Measurements from ENCODE around the gene ZSCAN5A. TPM values are rescaled to one million over a fixed set of nuclear protein-coding genes. Genes with fewer than 3 reads are reported as not detected.

ZSCAN5A gene
- total and polyA plus RNA-seq, 9 of the 15 experiments (the other 6 are each of a cell fraction or from before 2014, with no cell fraction given) = 5.8 to 15.3 (median 11.8) TPM

- no peak for TF ChIP-seq ZNF318 (IDR thresholded peaks at IDR 0.05; ENCODE audit: borderline replicate concordance in 1 of 2, low read depth in 1 of 2)
- TF ChIP-seq ZSCAN29 (IDR thresholded peaks at IDR 0.05) = no peak
- TF ChIP-seq ARHGAP35 (IDR thresholded peaks at IDR 0.05; ENCODE audit: partially characterized antibody) = no peak
- TF ChIP-seq KDM1A (IDR thresholded peaks at IDR 0.05) = peak in 1 of 2 experiments; percentile 21; a peak in 1 of 4 replicates
- TF ChIP-seq CBFA2T2 (conservative IDR thresholded peaks at IDR 0.05) = peak; percentile 53
- no peak for TF ChIP-seq GABPA (tag; conservative IDR thresholded peaks at IDR 0.05; ENCODE audit: low read depth)
- peak; percentile 76 for TF ChIP-seq TEAD4 (IDR thresholded peaks at IDR 0.05; ENCODE audit: low read length)
- no peak for TF ChIP-seq TEAD4 (CRISPR knock-in tag; IDR thresholded peaks at IDR 0.05; ENCODE audit: borderline replicate concordance)
- TF ChIP-seq TCF3 (CRISPR knock-in tag; IDR thresholded peaks at IDR 0.05) = peak; percentile 86
- TF ChIP-seq RCOR1 (IDR thresholded peaks at IDR 0.05; ENCODE audit: borderline replicate concordance in 1 of 2, low read depth in 2 of 2, low read length in 2 of 2) = peak in 1 of 2 experiments; percentile 59; a peak in 1 of 4 replicates
- TF ChIP-seq SOX6 (IDR thresholded peaks at IDR 0.05) = 0 out of 2 replicates have a peak, but pooled peaks have one; percentile 25
- TF ChIP-seq RBM14 (IDR thresholded peaks at IDR 0.05; ENCODE audit: borderline replicate concordance, insufficient read depth, low read depth, low read length) = no peak
- peak; percentile 50; the same call in 1 of the 2 replicates for TF ChIP-seq EP300 (IDR thresholded peaks at IDR 0.05; ENCODE audit: low read length)
- TF ChIP-seq CBFA2T3 (IDR thresholded peaks at IDR 0.05) = peak; percentile 76
- TF ChIP-seq ZBTB7A (IDR thresholded peaks at IDR 0.05; ENCODE audit: borderline replicate concordance, control insufficient read depth, low read depth, low read length) = no peak
- no peak for TF ChIP-seq TCF7 (IDR thresholded peaks at IDR 0.05; ENCODE audit: borderline replicate concordance)
- TF ChIP-seq YY1 (IDR thresholded peaks at IDR 0.05; ENCODE audit: borderline replicate concordance in 1 of 3, control insufficient read depth in 1 of 3, extremely low read depth in 1 of 3, insufficient read depth in 3 of 3, insufficient read length in 1 of 3, insufficient replicate concordance in 2 of 3, low read depth in 1 of 3, low read length in 2 of 3) = no peak
- no peak for TF ChIP-seq GTF2E2 (tag; IDR thresholded peaks at IDR 0.05)
- TF ChIP-seq MTF1 (CRISPR knock-in tag; IDR thresholded peaks at IDR 0.05; ENCODE audit: borderline replicate concordance) = no peak
- peak; percentile 68 for TF ChIP-seq CCNT2 (IDR thresholded peaks at IDR 0.05; ENCODE audit: borderline replicate concordance, extremely low read depth, insufficient read length, low read depth, low read length)
Measured at GRCh38 chr19:56263319-56263718, 51.3 kb downstream of the ZSCAN5A start (continued).

Data from K562 (cell line).